HepG2 (cell line): ENCODE measurements around the gene CDT1. TPM values are rescaled to one million over a fixed set of nuclear protein-coding genes. Genes with fewer than 3 reads are reported as not detected.

Experiments
- ATRX ChIP-seq: sonication (generic); formaldehyde crosslinking; IDR thresholded peaks from 2 replicates; pipeline ENCODE4 v1.4.0; 2020; ENCODE audit warnings: missing genetic modification reagents, borderline replicate concordance
- E2F1 ChIP-seq: sonication (generic); formaldehyde crosslinking; IDR thresholded peaks from 2 replicates; pipeline ENCODE4 v1.5.0; 2020; ENCODE audit warnings: missing genetic modification reagents
- ZBTB10 ChIP-seq: sonication (generic); formaldehyde crosslinking; IDR thresholded peaks from 2 replicates; pipeline ENCODE4 v1.4.0; 2020; ENCODE audit warnings: missing genetic modification reagents, borderline replicate concordance
- ZNF407 ChIP-seq: sonication (generic); formaldehyde crosslinking; IDR thresholded peaks from one replicate; pipeline ENCODE4 v1.5.1; 2020; ENCODE audit warnings: mild to moderate bottlenecking, missing genetic modification reagents; ENCODE audit errors: not compliant biosample characterization
- ZNF552 ChIP-seq: sonication (generic); formaldehyde crosslinking; IDR thresholded peaks from 2 replicates; pipeline ENCODE4 v1.9.0; 2022; ENCODE audit warnings: missing genetic modification reagents, mild to moderate bottlenecking, borderline replicate concordance
- ZNF605 ChIP-seq: sonication (generic); formaldehyde crosslinking; IDR thresholded peaks from 2 replicates; pipeline ENCODE4 v1.8.0; 2022; ENCODE audit warnings: mild to moderate bottlenecking, missing genetic modification reagents
- ZNF710 ChIP-seq: sonication (generic); formaldehyde crosslinking; IDR thresholded peaks from 2 replicates; pipeline ENCODE4 v1.5.0; 2020; ENCODE audit warnings: mild to moderate bottlenecking, missing genetic modification reagents, borderline replicate concordance
- ZNF747 ChIP-seq: sonication (generic); formaldehyde crosslinking; IDR thresholded peaks from 2 replicates; pipeline ENCODE4 v1.8.1; 2023; ENCODE audit warnings: missing genetic modification reagents, mild to moderate bottlenecking, borderline replicate concordance
- polyA plus RNA-seq, 8 experiments: library from polyadenylated mRNA; depleted of rRNA in 3 of 8; stranded (reverse) in 7 of 8; unstranded in 1 of 8; fragments of >200 nt; fragmentation: Illumina TruSeq in 4 of 8; extraction: Trizol in 4 of 8; gene quantifications; 2 replicates each; pipeline versions ENCODE4 v1.2.1 to v1.2.3, GENCODE V29; 2011 to 2016; ENCODE audit warnings: low read depth in 4 of 8, missing spikeins in 1 of 8, mixed read lengths in 1 of 8; ENCODE audit not compliant: insufficient read depth in 1 of 8
- total RNA-seq, 5 experiments: library from RNA; depleted of rRNA; stranded (reverse); fragments of >200 nt; fragmentation: Illumina TruSeq; extraction: Trizol; gene quantifications; 2 replicates each; pipeline ENCODE4 v1.2.3, GENCODE V29; 2016; ENCODE audit warnings: low read depth in 1 of 5
- TF ChIP-seq, protein P1 (sequence below): sonication (generic); formaldehyde crosslinking; IDR thresholded peaks from 2 replicates; pipeline ENCODE4 v1.9.0; 2021; ENCODE audit warnings: missing genetic modification reagents, borderline replicate concordance

Gene CDT1
- total and polyA plus RNA-seq, 2 of the 13 experiments (the other 11 are each of a cell fraction or from before 2014, with no cell fraction given): 23.1 to 23.8 TPM

DNA sequence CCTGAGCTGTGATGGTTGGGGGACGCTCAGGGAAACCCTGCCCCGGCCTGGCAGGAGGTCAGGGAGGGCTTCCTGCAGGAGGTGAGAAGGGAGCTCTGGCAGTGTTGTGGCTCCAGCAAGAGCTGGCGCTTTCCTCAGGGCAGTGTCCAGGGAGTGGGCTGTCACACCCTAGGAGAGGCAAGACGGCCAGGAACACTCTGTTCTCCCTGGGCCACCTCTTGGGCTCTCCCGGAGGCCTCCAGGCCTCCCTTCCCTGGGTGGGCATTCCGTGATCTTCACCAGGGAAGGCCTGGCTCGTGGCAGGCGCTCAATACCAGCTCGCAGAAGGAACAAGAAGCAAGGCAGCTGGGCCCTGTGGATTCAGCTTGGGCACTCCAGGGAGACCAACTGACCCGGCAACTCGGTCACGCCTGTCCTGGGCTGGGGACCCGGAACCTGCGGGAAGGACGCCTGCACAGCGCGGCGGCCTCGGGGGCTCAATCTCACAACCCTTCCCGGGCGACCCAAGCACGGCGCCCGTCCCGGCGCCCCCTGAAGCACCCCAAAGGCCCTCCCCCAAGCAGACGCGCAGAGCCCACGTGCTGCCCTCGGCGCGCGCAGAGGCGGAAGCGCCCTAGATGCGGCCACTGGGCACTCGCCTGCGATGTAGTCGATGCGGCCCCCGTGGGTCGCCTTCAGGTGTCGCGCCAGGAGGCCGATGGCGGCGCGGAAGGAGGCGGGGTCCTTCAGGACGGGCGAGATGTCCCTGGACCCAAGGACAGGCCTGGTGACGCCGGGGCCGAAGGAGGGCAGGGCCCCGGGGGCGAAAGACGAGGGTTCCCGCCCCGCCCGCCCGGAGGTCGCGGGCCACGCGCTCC is 7.6 kb downstream of the CDT1 start (continued):
- TF ChIP-seq ZNF407: peak; percentile 67
- peak; percentile 69; the same call in 1 of the 2 replicates for TF ChIP-seq ZBTB10 (CRISPR knock-in tag)
- TF ChIP-seq ATRX (CRISPR knock-in tag): no peak
- TF ChIP-seq E2F1 (CRISPR knock-in tag): peak; percentile 67; the same call in 1 of the 2 replicates
- no peak for TF ChIP-seq ZNF747
- TF ChIP-seq, protein P1, sequence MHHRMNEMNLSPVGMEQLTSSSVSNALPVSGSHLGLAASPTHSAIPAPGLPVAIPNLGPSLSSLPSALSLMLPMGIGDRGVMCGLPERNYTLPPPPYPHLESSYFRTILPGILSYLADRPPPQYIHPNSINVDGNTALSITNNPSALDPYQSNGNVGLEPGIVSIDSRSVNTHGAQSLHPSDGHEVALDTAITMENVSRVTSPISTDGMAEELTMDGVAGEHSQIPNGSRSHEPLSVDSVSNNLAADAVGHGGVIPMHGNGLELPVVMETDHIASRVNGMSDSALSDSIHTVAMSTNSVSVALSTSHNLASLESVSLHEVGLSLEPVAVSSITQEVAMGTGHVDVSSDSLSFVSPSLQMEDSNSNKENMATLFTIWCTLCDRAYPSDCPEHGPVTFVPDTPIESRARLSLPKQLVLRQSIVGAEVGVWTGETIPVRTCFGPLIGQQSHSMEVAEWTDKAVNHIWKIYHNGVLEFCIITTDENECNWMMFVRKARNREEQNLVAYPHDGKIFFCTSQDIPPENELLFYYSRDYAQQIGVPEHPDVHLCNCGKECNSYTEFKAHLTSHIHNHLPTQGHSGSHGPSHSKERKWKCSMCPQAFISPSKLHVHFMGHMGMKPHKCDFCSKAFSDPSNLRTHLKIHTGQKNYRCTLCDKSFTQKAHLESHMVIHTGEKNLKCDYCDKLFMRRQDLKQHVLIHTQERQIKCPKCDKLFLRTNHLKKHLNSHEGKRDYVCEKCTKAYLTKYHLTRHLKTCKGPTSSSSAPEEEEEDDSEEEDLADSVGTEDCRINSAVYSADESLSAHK (CRISPR knock-in tag): no peak
- 0 out of 2 replicates have a peak, but pooled peaks have one; percentile 18 for TF ChIP-seq ZNF552
- TF ChIP-seq ZNF605: peak; percentile 41
- no peak; the same call in 1 of the 2 replicates for TF ChIP-seq ZNF710 (CRISPR knock-in tag)
